ENCODE measurements around the gene CD83.

Gene CD83

DNA sequence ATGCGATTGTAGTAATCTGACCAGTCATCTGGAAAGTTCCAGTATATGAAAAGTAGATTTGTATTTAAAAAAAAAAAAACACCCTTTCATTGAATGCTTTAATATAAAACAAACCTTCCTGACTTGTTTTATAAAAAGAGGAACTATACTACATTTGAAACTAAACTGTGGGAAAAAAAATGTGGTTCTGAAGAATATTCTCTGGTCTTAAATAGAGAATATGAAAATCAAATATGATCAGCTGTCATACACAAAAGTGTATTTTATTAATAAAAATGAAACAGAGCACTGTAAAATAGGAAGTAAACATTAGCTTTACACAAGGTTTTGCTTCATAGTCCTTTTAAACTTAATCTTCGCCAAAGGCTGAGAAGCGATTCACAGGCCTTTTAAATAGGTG is 25.3 kb upstream of the CD83 start:
- no peak for DNase-seq (ENCODE audit: low read depth)

DNA sequence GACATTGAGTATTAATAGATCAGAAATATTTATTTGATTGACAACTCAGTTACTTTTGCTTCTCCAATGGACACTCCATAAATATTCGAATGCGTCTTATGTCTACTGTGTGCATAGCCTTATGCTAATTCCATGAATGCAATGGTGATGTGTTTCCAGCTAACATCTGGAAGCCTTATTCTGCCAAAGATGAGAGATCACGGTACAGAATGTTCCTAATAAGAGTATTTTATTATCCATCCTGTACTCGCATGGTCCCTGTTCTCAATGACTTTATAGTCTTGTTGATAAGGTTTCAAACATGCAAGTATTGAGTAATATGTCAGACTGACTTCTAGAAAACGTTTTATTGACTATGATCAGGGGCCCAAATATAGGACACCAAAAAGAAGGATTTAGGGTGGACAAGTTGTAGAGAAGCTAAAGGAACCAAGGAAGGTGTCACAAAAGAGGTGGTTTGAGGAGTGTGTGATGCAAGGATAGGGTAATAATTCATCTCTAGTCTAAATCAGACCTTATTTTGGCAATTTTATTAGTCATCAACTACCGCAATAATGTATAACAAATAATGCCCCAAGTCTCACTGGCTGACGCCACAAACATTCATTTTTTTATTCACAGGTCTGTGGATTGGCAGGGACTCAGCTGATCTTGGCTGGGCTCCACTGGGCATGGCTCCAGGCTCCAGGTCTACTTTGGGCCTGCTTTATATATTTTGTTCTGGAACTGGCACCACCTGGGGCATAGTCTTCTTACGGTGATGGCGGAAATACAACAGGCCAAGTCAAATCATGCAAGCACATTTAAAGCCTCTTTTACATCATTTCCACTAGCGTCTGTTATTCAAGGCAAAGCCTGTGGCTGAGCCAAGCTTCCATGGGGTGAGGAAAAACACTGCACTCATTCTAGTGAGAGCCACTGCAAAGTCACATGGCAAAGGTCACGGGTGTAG is 24.5 kb upstream of the CD83 start:
- DNase-seq (ENCODE audit: low read depth) = no peak

DNA sequence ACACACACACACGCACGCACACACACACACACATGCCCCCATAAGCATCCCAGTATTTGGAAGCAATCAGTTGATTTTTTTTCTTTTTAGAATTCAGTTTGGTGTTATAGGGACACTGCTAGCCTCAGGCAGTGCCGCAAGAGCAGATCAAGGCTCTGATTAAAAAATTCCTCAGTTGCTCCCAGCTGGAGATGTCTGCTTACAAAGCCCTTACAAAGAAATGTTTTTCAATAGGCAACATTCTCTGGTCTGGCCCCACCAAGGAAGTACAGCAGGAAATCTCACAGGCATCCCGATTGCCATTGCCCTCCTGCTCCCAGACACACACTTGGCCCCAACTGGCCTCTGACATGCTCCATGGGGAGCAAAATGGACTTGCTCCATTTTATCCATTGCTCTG is 22.9 kb upstream of the CD83 start:
- no peak for DNase-seq (ENCODE audit: low read depth)

GRCh38 chr6:14095437-14095836 is 22.1 kb upstream of the CD83 start:
- DNase-seq (ENCODE audit: low read depth) = no peak

DNA sequence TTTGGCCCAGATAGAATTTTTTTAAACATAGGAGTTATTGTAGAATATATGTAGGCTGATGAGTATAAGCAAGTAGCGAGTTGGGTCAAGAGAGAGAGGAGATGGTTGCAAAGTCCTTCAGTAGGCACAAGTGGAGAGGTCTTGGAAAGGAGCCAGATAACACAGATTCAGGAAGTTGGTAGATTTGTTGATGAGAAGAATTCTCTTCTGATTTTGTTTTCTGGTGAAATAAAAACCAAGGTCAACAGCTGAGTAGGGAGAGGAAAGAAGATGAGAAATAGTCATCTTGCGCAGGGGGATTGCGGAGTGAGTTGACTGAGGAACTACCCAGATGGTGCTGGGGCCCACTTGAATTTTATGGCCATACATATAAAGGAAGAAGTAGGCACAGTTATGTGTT is 17.4 kb upstream of the CD83 start:
- no peak for DNase-seq (ENCODE audit: low read depth)

DNA sequence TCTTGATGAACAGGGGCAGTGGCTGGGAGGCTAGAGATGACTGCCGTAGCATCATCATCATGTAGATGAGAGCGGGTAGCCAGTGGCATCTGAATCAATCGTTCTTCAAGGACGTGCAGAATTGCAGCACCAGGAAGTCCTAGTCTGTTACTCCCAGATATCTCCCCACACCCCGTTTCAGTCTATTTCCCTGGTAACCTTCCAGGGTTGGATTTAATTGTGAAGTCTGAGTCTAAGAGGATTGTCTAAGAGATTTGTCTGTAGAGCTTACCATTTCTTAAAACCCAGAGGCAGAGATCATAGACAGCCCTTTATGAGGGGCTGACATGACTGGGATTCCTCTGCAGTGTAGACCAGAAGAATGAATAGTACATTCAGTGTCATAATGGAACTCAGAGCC is 16.6 kb upstream of the CD83 start:
- no peak for DNase-seq (ENCODE audit: low read depth)

DNA sequence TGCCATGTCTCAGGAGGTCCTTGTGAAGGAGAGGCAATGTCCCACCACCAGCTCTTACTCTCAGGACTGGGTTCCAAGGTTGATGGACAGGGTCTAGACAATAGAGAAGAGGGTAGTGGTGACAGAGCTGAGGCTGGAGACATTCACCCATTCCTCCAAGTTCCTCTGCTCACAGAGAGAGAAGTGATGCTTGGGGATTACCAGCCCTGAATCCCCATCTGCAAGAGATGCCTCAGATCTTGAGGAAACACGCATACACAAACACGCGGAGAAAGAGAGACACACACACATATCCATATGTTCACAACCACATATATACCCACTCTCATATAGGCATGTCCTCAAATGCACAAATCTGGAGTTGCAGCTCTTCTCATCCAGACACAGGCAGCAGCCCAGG is 15.2 kb upstream of the CD83 start:
- DNase-seq (ENCODE audit: low read depth) = no peak

DNA sequence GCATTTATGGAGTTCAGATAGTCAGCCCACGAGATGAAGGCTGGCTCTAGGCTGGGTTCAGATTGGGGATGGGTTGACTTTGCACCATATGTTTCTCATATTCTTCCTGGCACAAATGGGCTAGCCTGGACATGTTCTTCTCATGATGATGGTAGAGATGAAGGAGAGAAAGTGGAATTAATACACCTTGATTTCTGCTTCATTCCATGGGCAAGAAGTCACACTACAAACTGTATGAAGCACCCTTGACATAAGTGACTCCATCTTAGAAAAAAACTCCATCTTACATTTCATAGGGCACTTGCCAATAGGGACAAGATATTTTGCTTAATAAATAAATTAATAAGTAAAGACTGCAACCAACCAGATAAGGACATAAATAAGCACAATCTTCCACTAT is 12.0 kb upstream of the CD83 start:
- no peak for DNase-seq (ENCODE audit: low read depth)

DNA sequence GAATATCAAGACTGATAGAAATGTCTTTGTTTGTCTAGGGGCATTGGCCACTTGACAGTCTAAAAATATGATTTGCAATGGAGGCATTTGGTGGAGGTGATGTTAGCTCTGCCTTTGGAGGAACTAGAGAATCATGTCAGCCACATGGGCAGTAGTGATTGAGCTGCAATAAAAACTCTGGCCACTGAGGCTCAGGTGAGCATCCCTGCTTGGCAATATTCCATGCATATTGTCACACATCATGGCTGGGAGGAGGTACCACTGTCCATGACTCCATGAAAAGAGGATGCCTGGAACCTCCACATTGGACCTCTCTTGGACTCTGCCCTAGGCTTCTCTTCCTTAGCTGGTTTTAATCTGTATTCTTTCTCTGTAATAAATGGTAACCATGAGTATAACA is 10.6 kb upstream of the CD83 start:
- no peak for DNase-seq (ENCODE audit: low read depth)

GRCh38 chr6:14107711-14108494 is 9.7 kb upstream of the CD83 start:
- DNase-seq (ENCODE audit: low read depth) = no peak

DNA sequence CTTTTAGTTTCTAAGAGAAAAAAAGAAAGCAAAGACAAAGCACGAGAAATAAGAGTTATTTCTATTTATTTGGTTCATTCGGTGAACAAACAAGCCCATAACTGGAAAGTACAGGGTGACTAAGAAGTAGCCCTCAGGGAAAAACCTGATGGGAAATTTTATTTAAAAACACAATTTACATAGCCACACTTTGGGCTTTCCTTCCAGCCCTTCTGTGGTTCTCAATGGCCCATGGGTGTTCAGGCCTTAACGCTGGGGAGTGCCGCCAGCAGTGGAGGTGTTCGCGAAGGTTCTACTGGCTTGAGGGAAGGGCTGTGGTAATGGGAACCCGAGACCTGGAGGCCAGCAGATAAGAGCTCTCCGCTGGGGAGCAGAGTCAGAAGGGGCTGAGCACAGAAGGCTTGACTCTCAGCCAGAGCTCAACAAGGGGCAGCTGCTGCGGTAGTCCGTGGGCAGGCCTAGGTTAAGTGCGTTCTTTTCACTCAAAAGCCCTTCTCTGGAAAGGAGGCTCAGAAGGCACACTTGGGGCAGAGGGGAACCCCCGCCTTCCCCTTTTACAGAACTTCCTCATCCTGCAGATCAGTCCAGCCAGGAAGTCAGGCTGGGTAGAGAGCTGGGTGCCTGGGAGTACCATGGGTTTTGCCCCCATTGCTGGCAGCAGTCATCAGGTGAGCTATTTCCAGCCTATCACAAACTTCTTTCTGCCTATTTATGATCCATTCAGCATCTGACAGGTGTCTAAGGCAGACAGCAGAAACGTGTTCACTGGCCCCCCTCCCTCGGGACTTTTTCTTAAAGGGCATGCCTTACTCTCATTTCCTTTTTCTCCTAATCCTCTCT is 8.8 kb upstream of the CD83 start:
- no peak for DNase-seq (ENCODE audit: low read depth)

- no peak for DNase-seq (ENCODE audit: low read depth)
Observed at GRCh38 chr6:14109411-14109826, 8.2 kb upstream of the CD83 start.

DNA sequence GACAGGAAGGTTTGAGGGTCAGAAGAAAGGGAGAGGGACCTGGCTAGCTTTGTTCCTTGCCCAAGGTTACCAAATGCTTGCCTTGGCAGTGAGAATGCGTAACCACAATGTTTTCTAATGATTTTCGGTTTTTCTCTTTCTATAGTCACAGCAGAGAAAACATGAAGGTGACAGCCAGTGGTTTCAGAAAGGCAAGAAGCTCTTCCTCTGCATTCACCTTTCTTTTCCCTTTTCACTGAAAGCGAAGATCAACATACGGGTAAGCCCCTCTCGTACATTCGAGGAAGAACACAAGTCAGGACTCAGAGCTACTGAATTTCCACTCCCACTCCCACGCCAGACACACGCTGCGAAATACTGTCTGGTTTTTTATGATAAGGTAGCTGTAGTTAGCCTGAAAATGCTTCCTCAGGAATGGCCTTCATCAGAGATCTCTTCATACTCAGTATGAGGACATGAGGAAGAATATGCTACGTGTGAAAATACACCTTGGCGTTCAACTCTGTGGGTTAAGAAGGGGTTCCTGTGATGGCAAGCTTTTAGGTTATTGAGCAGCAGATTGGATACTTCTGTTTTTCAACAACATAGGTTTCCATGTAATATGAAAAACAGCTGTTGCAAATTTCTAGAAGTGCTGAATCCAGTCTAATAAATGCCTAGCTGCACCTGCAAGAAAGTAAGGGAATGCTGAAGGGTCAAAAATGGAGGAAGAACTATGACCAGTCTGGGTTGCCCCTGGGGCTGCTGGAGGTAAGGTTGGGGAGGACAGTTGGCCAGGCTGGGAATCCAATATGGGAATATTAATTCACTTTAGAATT is 7.4 kb upstream of the CD83 start:
- DNase-seq (ENCODE audit: low read depth) = no peak

DNA sequence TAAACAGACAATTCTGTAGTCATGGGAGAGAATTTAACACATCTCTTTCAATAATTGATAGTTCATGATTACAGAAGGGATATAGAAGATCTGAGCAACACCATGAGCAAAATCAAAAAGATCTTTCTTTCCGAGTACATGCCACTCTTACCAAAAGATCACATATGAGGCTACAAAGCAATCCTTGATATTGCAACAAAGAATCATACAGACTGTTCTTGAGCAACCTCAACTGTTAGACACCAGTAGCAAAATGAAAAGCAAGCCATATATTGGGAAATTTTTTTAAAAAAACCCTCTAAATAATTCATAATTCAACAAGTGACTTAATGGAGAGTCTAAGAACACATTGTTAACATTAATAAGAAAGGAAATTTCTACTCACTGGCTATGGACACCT is 3.6 kb upstream of the CD83 start:
- DNase-seq (ENCODE audit: low read depth) = no peak

- DNase-seq (ENCODE audit: low read depth) = no peak
Observed at GRCh38 chr6:14118091-14118439, 493 bp downstream of the CD83 start.

GRCh38 chr6:14118446-14118845 is 874 bp downstream of the CD83 start:
- DNase-seq (ENCODE audit: low read depth) = no peak

- no peak for DNase-seq (ENCODE audit: low read depth)
Observed at GRCh38 chr6:14119784-14120183, 2.2 kb downstream of the CD83 start.

- no peak for DNase-seq (ENCODE audit: low read depth)
Observed at GRCh38 chr6:14120546-14120945, 3.0 kb downstream of the CD83 start.

- no peak for DNase-seq (ENCODE audit: low read depth)
Observed at GRCh38 chr6:14121936-14122344, 4.4 kb downstream of the CD83 start.

DNA sequence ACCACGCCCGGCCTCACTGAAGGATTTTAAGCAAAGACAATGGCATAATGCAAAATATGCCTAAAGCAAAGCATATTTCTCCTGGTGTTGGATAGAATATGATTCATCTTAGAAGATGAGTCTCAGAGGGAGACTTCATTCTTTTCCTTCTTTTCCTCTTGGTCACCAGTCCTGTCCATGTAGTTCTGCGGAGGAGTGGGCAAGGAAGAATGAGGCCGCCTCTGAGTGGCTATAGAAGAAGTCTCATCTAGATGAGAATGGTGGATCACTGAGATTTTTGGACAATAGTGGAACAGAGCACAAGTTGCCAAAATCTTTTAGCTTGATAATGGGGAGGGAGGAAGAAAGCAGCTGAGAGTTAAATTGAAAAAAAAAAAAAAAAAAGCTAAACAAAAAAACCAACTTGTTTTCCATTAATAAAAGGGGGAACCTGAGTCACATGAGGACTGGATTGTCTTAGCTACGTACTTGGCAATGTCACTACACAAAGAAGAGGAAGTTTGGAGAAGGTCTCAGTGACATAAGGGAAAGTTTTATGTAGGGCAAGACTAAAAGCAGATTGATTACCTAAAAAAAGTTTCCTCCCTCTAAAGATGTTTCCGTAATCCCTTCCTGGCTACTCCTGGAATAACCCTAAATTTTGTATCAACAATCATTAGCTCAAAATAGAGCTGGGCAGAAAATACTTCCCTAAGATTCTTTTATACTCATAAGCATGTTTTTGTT is 6.0 kb downstream of the CD83 start:
- no peak for DNase-seq (ENCODE audit: low read depth)

DNA sequence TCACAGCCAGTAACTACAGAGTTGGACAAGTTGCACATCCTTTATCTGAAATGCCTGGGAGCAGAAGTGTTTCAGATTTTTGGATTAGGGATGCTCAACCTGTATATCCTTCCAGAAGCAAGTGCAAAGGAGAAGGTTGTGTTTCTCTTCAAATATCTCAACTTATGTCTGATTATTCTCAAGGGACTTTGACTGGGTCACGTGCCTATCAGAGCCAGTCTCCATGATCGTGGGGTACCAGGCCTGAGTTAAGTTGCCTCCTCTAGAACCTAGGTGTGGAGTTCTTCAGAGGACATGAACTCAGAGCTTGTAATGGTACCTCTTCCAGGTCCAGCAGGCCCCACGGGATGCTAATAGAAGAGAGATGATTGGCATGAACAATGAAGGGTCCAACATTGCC is 7.8 kb downstream of the CD83 start:
- DNase-seq (ENCODE audit: low read depth) = no peak
